ENCODE data around the gene JARID2.

The JARID2 gene

GRCh38 chr6:15451738-15452137, 205.9 kb downstream of the JARID2 start:
- Histone ChIP-seq H3K9ac (ENCODE audit: low read length in 5 of 5) (no peak overlapping the region), H3K9me3 (ENCODE audit: control insufficient read depth in 5 of 5, low read length in 5 of 5) (no peaks in the 10 kb centered on the region), H3K36me3 (ENCODE audit: control insufficient read depth in 5 of 5, insufficient read depth in 5 of 5, low read length in 5 of 5) (peaks cover 0 to 12% (median 5%) of the 10 kb centered on the region in 5 donors), H3K27ac (ENCODE audit: low read depth, low read length) (no peak overlapping the region), H3K4me1 (ENCODE audit: control insufficient read depth in 5 of 5, insufficient read depth in 5 of 5, low read length in 5 of 5) (peaks cover 0 to 58% (median 3%) of the 10 kb centered on the region in 5 donors), H3K27me3 (ENCODE audit: control insufficient read depth in 5 of 5, insufficient read depth in 4 of 5, low read length in 5 of 5) (no peaks in the 10 kb centered on the region), H3K4me3 (ENCODE audit: low read depth in 1 of 5, low read length in 5 of 5) (no peak overlapping the region)

- no peak overlapping the region for H3K9ac ChIP-seq (ENCODE audit: low read length in 5 of 5)
- H3K4me1 ChIP-seq (ENCODE audit: control insufficient read depth in 5 of 5, insufficient read depth in 5 of 5, low read length in 5 of 5), result peaks cover 0 to 63% (median 3%) of the 10 kb centered on the region in 5 donors
- no peaks in the 10 kb centered on the region for H3K9me3 ChIP-seq (ENCODE audit: control insufficient read depth in 5 of 5, low read length in 5 of 5)
- no peaks in the 10 kb centered on the region for H3K27me3 ChIP-seq (ENCODE audit: control insufficient read depth in 5 of 5, insufficient read depth in 4 of 5, low read length in 5 of 5)
- H3K4me3 ChIP-seq (ENCODE audit: low read depth in 1 of 5, low read length in 5 of 5), result no peak overlapping the region
- peaks cover 0 to 12% (median 5%) of the 10 kb centered on the region in 5 donors for H3K36me3 ChIP-seq (ENCODE audit: control insufficient read depth in 5 of 5, insufficient read depth in 5 of 5, low read length in 5 of 5)
- H3K27ac ChIP-seq (ENCODE audit: low read depth, low read length), result no peak overlapping the region
Measured at GRCh38 chr6:15452182-15452941, 206.5 kb downstream of the JARID2 start.

GRCh38 chr6:15453186-15453585, 207.3 kb downstream of the JARID2 start:
- no peak overlapping the region for H3K9ac ChIP-seq (ENCODE audit: low read length in 5 of 5)
- no peaks in the 10 kb centered on the region for H3K27me3 ChIP-seq (ENCODE audit: control insufficient read depth in 5 of 5, insufficient read depth in 4 of 5, low read length in 5 of 5)
- H3K4me3 ChIP-seq (ENCODE audit: low read depth in 1 of 5, low read length in 5 of 5), result no peak overlapping the region
- H3K4me1 ChIP-seq (ENCODE audit: control insufficient read depth in 5 of 5, insufficient read depth in 5 of 5, low read length in 5 of 5), result peaks cover 0 to 61% (median 3%) of the 10 kb centered on the region in 5 donors
- H3K27ac ChIP-seq (ENCODE audit: low read depth, low read length), result peak overlapping the region; percentile 47
- no peaks in the 10 kb centered on the region for H3K9me3 ChIP-seq (ENCODE audit: control insufficient read depth in 5 of 5, low read length in 5 of 5)
- H3K36me3 ChIP-seq (ENCODE audit: control insufficient read depth in 5 of 5, insufficient read depth in 5 of 5, low read length in 5 of 5), result peaks cover 0 to 12% (median 5%) of the 10 kb centered on the region in 5 donors

GRCh38 chr6:15453622-15454021, 207.8 kb downstream of the JARID2 start:
- H3K4me1 ChIP-seq (ENCODE audit: control insufficient read depth in 5 of 5, insufficient read depth in 5 of 5, low read length in 5 of 5), result peaks cover 0 to 61% (median 6%) of the 10 kb centered on the region in 5 donors

GRCh38 chr6:15456422-15456821, 210.6 kb downstream of the JARID2 start:
- H3K36me3 ChIP-seq (ENCODE audit: control insufficient read depth in 5 of 5, insufficient read depth in 5 of 5, low read length in 5 of 5), result peaks cover 0 to 12% (median 5%) of the 10 kb centered on the region in 5 donors
- H3K9ac ChIP-seq (ENCODE audit: low read length in 5 of 5), result no peak overlapping the region
- peaks cover 0 to 70% (median 14%) of the 10 kb centered on the region in 5 donors for H3K4me1 ChIP-seq (ENCODE audit: control insufficient read depth in 5 of 5, insufficient read depth in 5 of 5, low read length in 5 of 5)
- no peaks in the 10 kb centered on the region for H3K27me3 ChIP-seq (ENCODE audit: control insufficient read depth in 5 of 5, insufficient read depth in 4 of 5, low read length in 5 of 5)
- H3K27ac ChIP-seq (ENCODE audit: low read depth, low read length), result no peak overlapping the region
- no peak overlapping the region for H3K4me3 ChIP-seq (ENCODE audit: low read depth in 1 of 5, low read length in 5 of 5)
- H3K9me3 ChIP-seq (ENCODE audit: control insufficient read depth in 5 of 5, low read length in 5 of 5), result no peaks in the 10 kb centered on the region

More at GRCh38 chr6:15453622-15454021, 207.8 kb downstream of the JARID2 start:
- Histone ChIP-seq H3K27ac (ENCODE audit: low read depth, low read length) (peak overlapping the region; percentile 47), H3K36me3 (ENCODE audit: control insufficient read depth in 5 of 5, insufficient read depth in 5 of 5, low read length in 5 of 5) (peaks cover 0 to 12% (median 5%) of the 10 kb centered on the region in 5 donors), H3K9ac (ENCODE audit: low read length in 5 of 5) (no peak overlapping the region), H3K27me3 (ENCODE audit: control insufficient read depth in 5 of 5, insufficient read depth in 4 of 5, low read length in 5 of 5) (no peaks in the 10 kb centered on the region), H3K9me3 (ENCODE audit: control insufficient read depth in 5 of 5, low read length in 5 of 5) (no peaks in the 10 kb centered on the region), H3K4me3 (ENCODE audit: low read depth in 1 of 5, low read length in 5 of 5) (no peak overlapping the region)

- Histone ChIP-seq H3K4me1 (ENCODE audit: control insufficient read depth in 5 of 5, insufficient read depth in 5 of 5, low read length in 5 of 5) (peaks cover 0 to 64% (median 14%) of the 10 kb centered on the region in 5 donors), H3K27me3 (ENCODE audit: control insufficient read depth in 5 of 5, insufficient read depth in 4 of 5, low read length in 5 of 5) (no peaks in the 10 kb centered on the region), H3K4me3 (ENCODE audit: low read depth in 1 of 5, low read length in 5 of 5) (peak overlapping the region in 1 of 5 donors; percentile 26), H3K27ac (ENCODE audit: low read depth, low read length) (no peak overlapping the region), H3K9ac (ENCODE audit: low read length in 5 of 5) (no peak overlapping the region), H3K36me3 (ENCODE audit: control insufficient read depth in 5 of 5, insufficient read depth in 5 of 5, low read length in 5 of 5) (peaks cover 0 to 8% (median 3%) of the 10 kb centered on the region in 5 donors), H3K9me3 (ENCODE audit: control insufficient read depth in 5 of 5, low read length in 5 of 5) (no peaks in the 10 kb centered on the region)
Measured at GRCh38 chr6:15457121-15457650, 211.3 kb downstream of the JARID2 start.

- H3K4me1 ChIP-seq (ENCODE audit: control insufficient read depth in 5 of 5, insufficient read depth in 5 of 5, low read length in 5 of 5), result peaks cover 0 to 64% (median 22%) of the 10 kb centered on the region in 5 donors
- H3K27me3 ChIP-seq (ENCODE audit: control insufficient read depth in 5 of 5, insufficient read depth in 4 of 5, low read length in 5 of 5), result no peaks in the 10 kb centered on the region
- H3K4me3 ChIP-seq (ENCODE audit: low read depth in 1 of 5, low read length in 5 of 5), result peak overlapping the region in 2 of 5 donors; percentile 17 to 21
- H3K9me3 ChIP-seq (ENCODE audit: control insufficient read depth in 5 of 5, low read length in 5 of 5), result no peaks in the 10 kb centered on the region
- H3K36me3 ChIP-seq (ENCODE audit: control insufficient read depth in 5 of 5, insufficient read depth in 5 of 5, low read length in 5 of 5), result peaks cover 0 to 4% (median 2%) of the 10 kb centered on the region in 5 donors
- peak overlapping the region in 1 of 5 donors; percentile 11 for H3K9ac ChIP-seq (ENCODE audit: low read length in 5 of 5)
- no peak overlapping the region for H3K27ac ChIP-seq (ENCODE audit: low read depth, low read length)
Measured at GRCh38 chr6:15458021-15458459, 212.2 kb downstream of the JARID2 start.

- H3K4me3 ChIP-seq (ENCODE audit: low read depth in 1 of 5, low read length in 5 of 5), result no peak overlapping the region
- no peaks in the 10 kb centered on the region for H3K9me3 ChIP-seq (ENCODE audit: control insufficient read depth in 5 of 5, low read length in 5 of 5)
- H3K4me1 ChIP-seq (ENCODE audit: control insufficient read depth in 5 of 5, insufficient read depth in 5 of 5, low read length in 5 of 5), result peaks cover 0 to 56% (median 30%) of the 10 kb centered on the region in 5 donors
- no peaks in the 10 kb centered on the region for H3K36me3 ChIP-seq (ENCODE audit: control insufficient read depth in 5 of 5, insufficient read depth in 5 of 5, low read length in 5 of 5)
- H3K27ac ChIP-seq (ENCODE audit: low read depth, low read length), result no peak overlapping the region
- no peak overlapping the region for H3K9ac ChIP-seq (ENCODE audit: low read length in 5 of 5)
- H3K27me3 ChIP-seq (ENCODE audit: control insufficient read depth in 5 of 5, insufficient read depth in 4 of 5, low read length in 5 of 5), result no peaks in the 10 kb centered on the region
Measured at GRCh38 chr6:15460110-15460727, 214.3 kb downstream of the JARID2 start.

GRCh38 chr6:15461127-15461944, 215.5 kb downstream of the JARID2 start:
- Histone ChIP-seq H3K27ac (ENCODE audit: low read depth, low read length) (no peak overlapping the region), H3K36me3 (ENCODE audit: control insufficient read depth in 5 of 5, insufficient read depth in 5 of 5, low read length in 5 of 5) (no peaks in the 10 kb centered on the region), H3K4me3 (ENCODE audit: low read depth in 1 of 5, low read length in 5 of 5) (no peak overlapping the region), H3K4me1 (ENCODE audit: control insufficient read depth in 5 of 5, insufficient read depth in 5 of 5, low read length in 5 of 5) (peaks cover 0 to 53% (median 30%) of the 10 kb centered on the region in 5 donors), H3K9me3 (ENCODE audit: control insufficient read depth in 5 of 5, low read length in 5 of 5) (no peaks in the 10 kb centered on the region), H3K27me3 (ENCODE audit: control insufficient read depth in 5 of 5, insufficient read depth in 4 of 5, low read length in 5 of 5) (no peaks in the 10 kb centered on the region), H3K9ac (ENCODE audit: low read length in 5 of 5) (no peak overlapping the region)
